ENCODE results near the gene OOSP3.
A peak's percentile ranks its signal among the peaks of the same experiment; 100 is the strongest.
"Not testable (repeated sequence)": the region's sequence is repeated elsewhere in the genome, so short reads cannot be mapped to it uniquely, and the experiment has no call there.

The OOSP3 gene

DNA sequence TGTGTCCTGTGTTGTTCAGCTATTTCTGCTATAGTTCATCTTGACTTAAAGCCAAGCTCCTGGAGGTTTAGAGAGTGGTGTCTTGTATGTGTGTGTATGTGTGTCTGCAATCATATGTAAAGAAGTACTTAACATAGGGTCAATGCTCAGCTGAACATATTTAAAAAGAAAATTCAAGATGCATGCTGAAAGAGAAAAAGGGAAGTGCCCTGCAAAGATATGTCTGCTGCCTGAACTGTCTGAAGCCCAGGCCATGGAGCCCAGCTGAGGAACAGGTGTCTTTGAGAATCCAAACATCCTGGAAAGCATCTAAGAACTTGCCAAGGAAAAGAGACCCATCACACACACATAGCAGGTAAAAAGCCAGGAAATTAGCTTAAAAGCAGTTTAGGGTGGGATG is 18.9 kb upstream of the OOSP3 start:
- intact Hi-C loops (cut with micrococcal nuclease) = no loop called here
- H3K27ac Mint-ChIP-seq = no peak overlapping the region
- H3K36me3 Mint-ChIP-seq (ENCODE audit: low read depth) = no peaks in the 10 kb centered on the region
- H3K4me1 Mint-ChIP-seq (ENCODE audit: low read depth) = peaks cover 17% of the 10 kb centered on the region
- no peak overlapping the region for H3K4me3 Mint-ChIP-seq
- H3K27me3 Mint-ChIP-seq = no peaks in the 10 kb centered on the region
- no peaks in the 10 kb centered on the region for H3K9me3 Mint-ChIP-seq

DNA sequence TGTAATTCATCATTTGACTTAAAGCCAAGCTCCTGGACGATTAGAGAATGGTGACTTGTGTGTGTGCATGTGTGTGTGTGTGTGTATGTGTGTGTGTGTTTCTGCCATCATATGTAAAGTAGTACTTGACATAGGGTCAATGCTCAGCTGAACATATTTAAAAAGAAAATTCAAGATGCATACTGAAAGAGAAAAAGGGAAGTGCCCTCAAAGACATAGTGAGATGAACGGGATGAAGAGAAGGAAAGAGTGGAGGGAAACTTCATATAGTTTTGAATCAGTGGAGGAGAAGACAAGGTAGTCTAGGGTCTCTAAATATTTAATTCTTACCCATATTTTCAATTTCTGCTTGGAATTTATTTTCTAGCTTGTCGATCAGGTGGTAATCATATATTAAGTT is 16.3 kb upstream of the OOSP3 start:
- Mint-ChIP-seq H3K4me1 (ENCODE audit: low read depth) (peaks cover 31% of the 10 kb centered on the region), H3K9me3 (peaks cover 4% of the 10 kb centered on the region), H3K4me3 (no peak overlapping the region), H3K36me3 (ENCODE audit: low read depth) (no peaks in the 10 kb centered on the region), H3K27ac (no peak overlapping the region), H3K27me3 (no peaks in the 10 kb centered on the region)
- intact Hi-C loops (cut with micrococcal nuclease) = no loop called here

DNA sequence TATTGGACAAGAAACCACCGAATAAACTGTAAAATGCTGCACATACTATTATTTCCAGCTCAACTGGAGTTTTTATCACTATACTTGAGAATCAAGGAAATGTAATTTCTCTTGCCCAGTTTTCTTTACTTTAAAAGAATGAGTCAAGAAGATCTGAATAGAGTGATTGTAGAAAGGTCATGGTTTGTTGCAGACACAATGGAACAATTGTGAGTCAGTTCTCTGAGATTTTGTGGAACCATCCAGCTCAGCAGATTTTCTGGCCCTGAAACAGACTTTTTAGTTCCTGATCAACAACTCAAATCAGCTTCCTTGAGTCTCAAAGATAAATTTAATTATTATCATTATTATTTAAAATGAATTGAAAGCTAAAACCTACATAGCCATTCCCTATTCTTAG is 13.6 kb upstream of the OOSP3 start:
- Mint-ChIP-seq H3K4me3 (no peak overlapping the region), H3K4me1 (ENCODE audit: low read depth) (peaks cover 22% of the 10 kb centered on the region), H3K9me3 (peaks cover 6% of the 10 kb centered on the region), H3K27ac (no peak overlapping the region), H3K36me3 (ENCODE audit: low read depth) (no peaks in the 10 kb centered on the region), H3K27me3 (no peaks in the 10 kb centered on the region)
- intact Hi-C loops (cut with micrococcal nuclease) = no loop called here

DNA sequence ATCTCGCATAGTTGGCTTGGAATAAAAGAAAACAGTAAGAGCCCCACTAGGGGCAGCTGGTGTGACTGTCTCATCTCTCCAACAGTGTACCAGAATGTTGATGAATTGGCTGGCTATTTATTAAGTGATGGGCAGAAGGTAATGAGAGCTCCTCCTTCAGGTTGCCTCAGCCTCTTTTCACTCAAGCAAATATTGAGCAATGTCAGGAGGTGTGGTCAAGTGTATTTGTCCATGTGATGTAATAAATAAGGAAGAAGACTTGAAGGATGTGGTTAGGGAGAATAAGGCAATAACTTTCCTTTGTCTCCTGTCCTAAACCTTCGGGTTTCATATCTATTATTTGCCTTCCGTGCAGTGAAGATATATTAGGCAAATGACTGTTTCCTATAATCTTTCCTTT is 12.2 kb upstream of the OOSP3 start, which contains the start of gene TCN1:
Gene TCN1 (minus strand): TSS at position 91 of the 400 bp plus-strand sequence. CDS start 17 bp downstream, at position 74.
- Mint-ChIP-seq H3K4me1 (ENCODE audit: low read depth) (peaks cover 22% of the 10 kb centered on the region), H3K27me3 (no peaks in the 10 kb centered on the region), H3K27ac (no peak within 1 kb of the TSS), H3K36me3 (ENCODE audit: low read depth) (no peaks in the 10 kb centered on the region), H3K9me3 (peaks cover 19% of the 10 kb centered on the region), H3K4me3 (peak within 1 kb of the TSS; percentile 37)
- intact Hi-C loops (cut with micrococcal nuclease) = no loop called here

DNA sequence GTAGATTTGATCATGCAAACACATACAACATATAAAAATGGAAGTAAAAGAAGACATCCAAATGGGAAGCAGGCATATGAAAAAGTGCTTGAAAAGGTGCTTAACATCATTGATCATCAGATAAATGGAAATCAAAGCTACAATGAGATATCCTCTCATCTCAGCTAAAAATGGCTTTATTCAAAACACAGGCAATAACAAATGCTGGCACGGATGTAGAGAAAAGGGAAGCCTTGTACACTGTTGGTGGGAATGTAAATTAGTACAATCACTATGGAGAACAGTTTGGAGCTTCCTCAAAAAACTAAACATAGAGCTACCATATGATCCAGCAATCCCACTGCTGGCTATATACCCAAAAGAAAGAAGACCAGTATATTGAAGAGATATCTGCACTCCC is 11.7 kb upstream of the OOSP3 start:
- Mint-ChIP-seq H3K9me3 (peaks cover 23% of the 10 kb centered on the region), H3K4me3 (peak overlapping the region; percentile 37), H3K27ac (no peak overlapping the region), H3K36me3 (ENCODE audit: low read depth) (no peaks in the 10 kb centered on the region), H3K4me1 (ENCODE audit: low read depth) (peaks cover 22% of the 10 kb centered on the region), H3K27me3 (no peaks in the 10 kb centered on the region)
- intact Hi-C loops (cut with micrococcal nuclease) = no loop called here

DNA sequence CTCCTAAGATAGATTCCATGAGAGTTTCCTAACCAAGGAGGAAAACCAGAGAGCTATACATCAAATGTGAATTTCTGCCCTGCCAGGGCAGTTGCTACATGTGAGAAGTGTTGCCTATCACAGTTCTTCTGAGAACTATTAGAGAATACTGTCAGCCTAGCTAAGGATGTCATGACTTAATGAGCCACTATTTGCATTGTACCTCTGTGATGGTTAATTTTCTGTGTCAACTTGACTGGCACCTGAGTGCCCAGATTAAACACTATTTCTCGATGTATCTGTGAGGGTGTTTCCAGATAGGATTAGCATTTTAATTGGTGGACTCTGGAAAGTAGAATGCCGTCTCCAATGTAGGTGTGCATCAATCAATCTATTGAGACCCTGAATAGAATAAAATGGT is 10.6 kb upstream of the OOSP3 start:
- Mint-ChIP-seq H3K27ac (no peak overlapping the region), H3K9me3 (peaks cover 25% of the 10 kb centered on the region), H3K4me3 (no peak overlapping the region), H3K4me1 (ENCODE audit: low read depth) (peaks cover 17% of the 10 kb centered on the region), H3K36me3 (ENCODE audit: low read depth) (no peaks in the 10 kb centered on the region), H3K27me3 (no peaks in the 10 kb centered on the region)
- intact Hi-C loops (cut with micrococcal nuclease) = no loop called here

DNA sequence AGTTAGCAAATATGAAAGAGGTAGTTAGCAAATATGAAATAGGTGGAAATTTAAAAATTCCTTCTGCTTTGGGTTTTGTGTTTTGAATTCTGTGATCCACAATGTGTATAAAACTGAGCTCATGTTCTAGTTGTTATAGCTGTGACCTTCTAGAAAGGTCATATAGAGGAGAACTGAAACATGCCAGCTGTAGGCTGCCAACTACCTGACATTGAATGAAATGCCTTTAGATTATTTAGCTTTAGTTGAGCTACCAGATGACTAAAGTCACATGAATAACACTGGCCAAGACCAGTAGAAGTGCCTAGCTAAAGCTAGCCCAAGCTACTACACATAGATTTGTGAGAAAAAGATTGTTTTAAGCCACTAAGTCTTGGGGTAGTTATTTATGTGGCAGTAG is 6.5 kb upstream of the OOSP3 start:
- Mint-ChIP-seq H3K9me3 (peaks cover 23% of the 10 kb centered on the region), H3K27ac (no peak overlapping the region), H3K4me1 (ENCODE audit: low read depth) (peaks cover 5% of the 10 kb centered on the region), H3K4me3 (no peak overlapping the region), H3K36me3 (ENCODE audit: low read depth) (no peaks in the 10 kb centered on the region), H3K27me3 (no peaks in the 10 kb centered on the region)
- intact Hi-C loops (cut with micrococcal nuclease) = no loop called here

DNA sequence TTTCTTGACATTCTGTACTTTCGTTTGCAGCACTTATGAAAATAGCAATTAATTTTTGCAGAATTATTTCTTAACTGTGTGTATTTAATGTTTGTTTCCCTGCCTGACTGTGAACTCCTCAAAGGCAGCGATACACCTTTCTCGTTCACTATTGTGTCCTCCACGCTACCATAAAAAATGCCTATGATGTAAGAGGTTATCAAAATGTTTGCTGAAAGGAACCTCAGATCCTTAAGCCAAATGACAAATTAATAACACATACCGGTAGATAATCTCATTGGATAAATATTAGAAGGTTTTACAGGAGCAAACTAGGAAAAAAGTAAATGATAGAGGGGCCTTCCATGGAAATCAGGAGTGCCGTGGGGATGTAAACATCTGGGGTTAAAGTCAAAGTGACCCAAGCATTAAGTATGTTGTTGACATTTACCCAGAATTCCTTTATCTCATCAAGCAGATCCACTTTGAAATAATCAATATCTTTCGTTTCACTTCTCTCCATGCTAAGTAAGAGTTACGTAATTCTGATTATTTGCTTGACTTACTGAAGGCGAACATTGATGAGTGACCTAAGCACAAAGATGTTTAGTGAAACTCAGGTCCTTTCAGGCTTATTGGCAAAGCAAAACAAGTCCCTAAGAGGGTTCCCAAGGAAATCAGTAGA is 2.6 kb upstream of the OOSP3 start:
- Mint-ChIP-seq H3K4me3 (no peak overlapping the region), H3K9me3 (peaks cover 10% of the 10 kb centered on the region), H3K36me3 (ENCODE audit: low read depth) (no peaks in the 10 kb centered on the region), H3K4me1 (ENCODE audit: low read depth) (no peaks in the 10 kb centered on the region), H3K27me3 (no peaks in the 10 kb centered on the region), H3K27ac (no peak overlapping the region)
- intact Hi-C loops (cut with micrococcal nuclease) = no loop called here

DNA sequence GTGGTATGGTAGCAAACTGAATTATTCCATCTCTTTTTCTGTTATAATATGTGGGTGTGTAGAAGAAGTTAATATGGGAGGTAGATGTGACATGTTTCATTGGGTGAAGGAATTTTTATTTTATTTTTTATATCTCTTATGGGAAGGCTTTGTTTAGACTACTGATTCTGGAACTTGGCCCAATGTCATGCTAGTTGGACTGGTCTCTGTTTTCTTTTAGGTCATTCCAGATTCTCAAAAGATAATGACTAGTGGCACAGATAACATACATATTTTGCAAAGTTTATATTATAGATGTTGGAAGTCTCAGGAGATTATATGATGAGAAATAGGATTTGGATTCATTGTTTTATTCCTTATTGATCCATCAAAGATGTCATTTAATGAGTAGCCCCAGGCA is 1.3 kb upstream of the OOSP3 start:
- H3K4me1 Mint-ChIP-seq (ENCODE audit: low read depth) = no peaks in the 10 kb centered on the region
- H3K27ac Mint-ChIP-seq = no peak overlapping the region
- intact Hi-C loops (cut with micrococcal nuclease) = no loop called here
- H3K9me3 Mint-ChIP-seq = no peaks in the 10 kb centered on the region
- H3K36me3 Mint-ChIP-seq (ENCODE audit: low read depth) = no peaks in the 10 kb centered on the region
- H3K27me3 Mint-ChIP-seq = no peaks in the 10 kb centered on the region
- no peak overlapping the region for H3K4me3 Mint-ChIP-seq

DNA sequence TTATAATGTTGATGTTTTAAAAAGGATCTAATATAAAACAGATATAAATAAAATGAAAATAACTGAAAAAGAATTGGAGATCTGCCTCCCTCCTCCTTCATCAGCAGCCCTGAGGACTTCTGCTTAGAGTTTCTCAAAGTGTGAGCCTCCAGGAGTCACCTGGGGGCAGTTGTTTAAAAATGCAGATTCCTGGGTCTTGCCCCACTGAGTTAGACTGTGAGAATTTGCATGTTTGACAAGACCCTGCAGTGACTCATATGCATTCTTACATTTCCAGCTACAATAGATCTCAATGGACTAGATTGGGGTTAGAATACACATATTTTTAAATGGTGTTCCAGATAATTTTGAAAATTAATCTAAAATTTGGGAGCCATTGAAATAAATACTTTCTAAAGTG is 798 bp upstream of the OOSP3 start:
- Mint-ChIP-seq H3K9me3 (no peaks in the 10 kb centered on the region), H3K36me3 (ENCODE audit: low read depth) (no peaks in the 10 kb centered on the region), H3K27me3 (no peaks in the 10 kb centered on the region), H3K27ac (no peak overlapping the region), H3K4me1 (ENCODE audit: low read depth) (no peaks in the 10 kb centered on the region), H3K4me3 (no peak overlapping the region)
- intact Hi-C loops (cut with micrococcal nuclease) = no loop called here

DNA sequence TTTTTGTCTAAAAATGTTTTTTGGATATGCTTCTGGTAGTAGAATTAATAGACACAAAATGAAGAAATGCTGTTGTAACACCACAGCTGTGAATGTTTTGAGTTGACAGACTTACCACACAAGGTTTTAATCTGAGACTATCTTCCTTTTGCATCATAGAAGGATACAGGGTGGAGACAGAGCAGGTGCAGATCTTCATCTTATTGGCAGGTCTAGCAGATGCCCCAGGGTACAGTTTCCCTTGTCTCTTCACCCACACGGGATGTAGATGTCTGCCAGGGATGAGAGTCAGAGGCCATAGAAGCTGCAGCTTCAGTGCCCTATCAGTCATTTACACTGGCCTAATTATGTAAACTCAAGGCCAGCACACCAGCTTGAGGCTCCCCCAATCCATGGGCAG is 985 bp downstream of the OOSP3 start:
- Mint-ChIP-seq H3K27ac (no peak overlapping the region), H3K4me1 (ENCODE audit: low read depth) (no peaks in the 10 kb centered on the region), H3K36me3 (ENCODE audit: low read depth) (no peaks in the 10 kb centered on the region), H3K27me3 (no peaks in the 10 kb centered on the region), H3K9me3 (no peaks in the 10 kb centered on the region), H3K4me3 (no peak overlapping the region)
- intact Hi-C loops (cut with micrococcal nuclease) = no loop called here

DNA sequence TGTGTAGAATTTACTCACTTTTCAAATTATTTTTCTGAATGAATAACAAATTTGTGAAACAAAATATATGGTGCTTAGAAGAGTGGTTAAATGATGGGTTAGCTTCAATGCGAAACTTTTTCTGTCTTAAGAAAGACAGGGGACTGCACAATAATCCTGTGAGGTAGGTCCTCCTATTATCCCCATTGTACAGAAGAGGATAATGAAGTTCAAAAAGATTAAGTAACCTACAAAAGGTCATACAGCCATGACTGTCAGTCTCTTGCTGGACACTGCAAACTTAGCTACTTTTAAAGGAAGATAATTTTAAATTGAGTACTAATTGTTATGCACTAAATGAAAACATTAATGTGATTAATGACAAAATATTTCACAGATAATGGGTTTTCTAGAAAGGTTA is 5.0 kb downstream of the OOSP3 start:
- Mint-ChIP-seq H3K4me3 (no peak overlapping the region), H3K27me3 (no peaks in the 10 kb centered on the region), H3K9me3 (peaks cover 18% of the 10 kb centered on the region), H3K36me3 (ENCODE audit: low read depth) (no peaks in the 10 kb centered on the region), H3K4me1 (ENCODE audit: low read depth) (no peaks in the 10 kb centered on the region), H3K27ac (no peak overlapping the region)
- intact Hi-C loops (cut with micrococcal nuclease) = no loop called here

DNA sequence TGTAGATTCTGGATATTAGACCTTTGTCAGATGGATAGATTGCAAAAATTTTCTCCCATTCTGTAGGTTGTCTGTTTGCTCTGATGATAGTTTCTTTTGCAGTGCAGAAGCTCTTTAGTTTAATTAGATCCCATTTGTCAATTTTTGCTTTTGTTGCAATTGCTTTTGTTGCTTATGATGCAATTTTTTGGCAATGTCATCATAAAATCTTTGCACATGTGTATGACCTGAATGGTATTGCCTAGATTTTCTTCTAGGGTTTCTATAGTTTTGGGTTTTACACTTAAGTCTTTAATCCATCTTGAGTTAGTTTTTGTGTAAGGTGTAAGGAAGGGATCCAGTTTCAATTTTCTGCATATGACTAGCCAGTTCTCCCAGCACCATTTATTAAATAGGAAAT is 8.6 kb downstream of the OOSP3 start:
- intact Hi-C loops (cut with micrococcal nuclease); H3K27ac Mint-ChIP-seq; H3K4me1 Mint-ChIP-seq (ENCODE audit: low read depth); H3K36me3 Mint-ChIP-seq (ENCODE audit: low read depth); H3K4me3 Mint-ChIP-seq; H3K27me3 Mint-ChIP-seq: not testable (repeated sequence)
- peaks cover 45% of the 10 kb centered on the region for H3K9me3 Mint-ChIP-seq

DNA sequence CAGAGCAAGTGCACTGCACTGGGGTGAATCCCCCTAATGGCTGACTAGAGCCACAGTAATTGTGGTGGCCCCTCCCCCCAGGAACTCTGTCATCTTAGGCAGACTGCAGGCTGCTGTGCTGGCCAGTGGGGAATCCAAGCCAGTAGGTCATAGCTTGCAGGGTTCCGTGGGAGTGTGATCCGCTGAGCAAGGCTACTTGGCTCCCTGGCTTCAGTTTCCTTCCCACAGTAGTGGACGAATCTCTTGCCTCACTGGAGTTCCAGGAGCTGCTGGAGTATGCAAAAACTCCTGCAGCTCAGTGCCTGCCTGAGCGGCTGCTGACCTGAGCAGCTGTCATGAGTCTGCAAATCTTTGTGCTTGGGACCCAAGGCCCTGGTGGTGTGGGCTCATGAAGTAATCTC is 13.2 kb downstream of the OOSP3 start:
- Mint-ChIP-seq H3K4me3 (no peak overlapping the region), H3K4me1 (ENCODE audit: low read depth) (peaks cover 5% of the 10 kb centered on the region), H3K9me3 (peaks cover 45% of the 10 kb centered on the region), H3K27ac (no peak overlapping the region), H3K36me3 (ENCODE audit: low read depth) (no peaks in the 10 kb centered on the region), H3K27me3 (no peaks in the 10 kb centered on the region)
- intact Hi-C loops (cut with micrococcal nuclease) = no loop called here

DNA sequence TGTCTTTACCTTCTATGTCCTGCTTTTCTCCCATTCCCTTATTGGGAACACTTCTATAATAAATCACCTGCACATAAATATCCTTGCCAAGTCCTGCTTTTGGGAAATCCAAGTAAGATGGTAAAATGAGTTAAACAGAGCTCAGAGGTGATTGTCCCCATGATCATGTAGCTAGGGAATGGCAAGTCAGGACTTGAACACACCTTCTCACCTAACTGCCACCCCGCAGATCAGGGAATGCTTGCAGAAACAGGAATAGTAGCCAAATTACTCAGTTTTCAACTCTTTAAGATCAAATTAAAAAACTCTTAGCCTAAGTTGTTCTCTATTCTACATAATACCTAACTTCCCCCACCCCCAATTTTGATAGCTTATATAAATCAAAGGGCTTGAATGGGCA is 16.0 kb downstream of the OOSP3 start:
- H3K36me3 Mint-ChIP-seq (ENCODE audit: low read depth) = no peaks in the 10 kb centered on the region
- H3K27me3 Mint-ChIP-seq = no peaks in the 10 kb centered on the region
- H3K9me3 Mint-ChIP-seq = peaks cover 38% of the 10 kb centered on the region
- H3K4me3 Mint-ChIP-seq = no peak overlapping the region
- peaks cover 7% of the 10 kb centered on the region for H3K4me1 Mint-ChIP-seq (ENCODE audit: low read depth)
- intact Hi-C loops (cut with micrococcal nuclease) = no loop called here
- no peak overlapping the region for H3K27ac Mint-ChIP-seq
